HK-2 (cell line): Measurements from ENCODE around the gene MAD2L1BP.

Source experiments
- DNase-seq: peaks from one replicate; pipeline ENCODE4 v3.0.0-alpha.2; 2018; ENCODE audit not compliant: unreplicated experiment

The MAD2L1BP gene

DNA sequence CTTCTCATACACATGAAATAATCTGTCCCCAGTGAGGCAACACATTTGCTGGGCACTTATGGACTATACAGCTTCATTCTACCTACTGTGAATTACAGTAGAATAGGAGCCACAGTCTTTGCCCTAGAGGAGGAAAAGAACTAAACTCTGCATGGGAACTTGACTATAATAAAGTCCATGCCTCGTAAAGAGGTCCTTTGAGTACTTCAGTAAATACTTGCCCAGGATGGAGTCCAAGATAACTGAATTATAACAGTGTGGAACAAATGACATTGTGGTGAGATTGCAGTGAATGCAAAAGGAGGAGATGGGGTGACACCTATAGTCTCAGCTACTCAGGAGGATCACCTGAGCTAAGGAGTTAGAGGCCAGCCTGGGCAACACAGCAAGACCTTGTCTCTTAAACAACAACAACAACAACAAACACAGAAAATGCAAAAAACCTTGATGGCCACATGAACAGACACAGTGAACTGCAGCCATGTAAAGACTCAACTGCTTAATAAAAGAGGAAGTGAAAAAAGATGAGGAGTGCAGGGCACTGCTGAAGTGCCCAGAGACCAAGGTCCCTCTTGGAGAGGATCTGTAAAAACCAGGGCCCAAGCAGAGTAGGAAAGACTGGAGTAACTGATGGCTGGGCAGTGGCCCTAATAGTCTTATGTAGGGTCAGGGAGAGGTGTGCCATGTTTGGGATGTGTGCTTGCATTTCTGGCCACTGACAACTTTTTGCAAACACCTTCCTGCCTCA is 48.2 kb downstream of the MAD2L1BP start:
- no peak for DNase-seq

DNA sequence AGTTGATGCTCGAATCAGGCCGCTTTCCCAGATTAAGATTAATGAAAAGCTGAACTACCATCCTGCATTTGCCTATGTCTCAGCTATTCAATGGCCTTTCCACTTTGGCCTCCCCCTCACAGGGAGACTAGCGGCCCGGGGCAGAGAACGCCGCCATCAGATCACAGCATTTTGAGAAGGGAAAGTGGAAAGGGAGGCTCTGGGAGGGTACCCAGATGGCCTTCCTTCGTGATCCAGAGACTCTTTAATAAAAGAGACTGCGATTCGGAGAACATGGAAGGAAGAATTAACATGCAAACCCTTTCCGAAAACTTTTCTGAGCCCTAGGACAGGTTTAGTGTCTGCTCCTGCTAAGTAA is 51.4 kb downstream of the MAD2L1BP start:
- no peak for DNase-seq

DNA sequence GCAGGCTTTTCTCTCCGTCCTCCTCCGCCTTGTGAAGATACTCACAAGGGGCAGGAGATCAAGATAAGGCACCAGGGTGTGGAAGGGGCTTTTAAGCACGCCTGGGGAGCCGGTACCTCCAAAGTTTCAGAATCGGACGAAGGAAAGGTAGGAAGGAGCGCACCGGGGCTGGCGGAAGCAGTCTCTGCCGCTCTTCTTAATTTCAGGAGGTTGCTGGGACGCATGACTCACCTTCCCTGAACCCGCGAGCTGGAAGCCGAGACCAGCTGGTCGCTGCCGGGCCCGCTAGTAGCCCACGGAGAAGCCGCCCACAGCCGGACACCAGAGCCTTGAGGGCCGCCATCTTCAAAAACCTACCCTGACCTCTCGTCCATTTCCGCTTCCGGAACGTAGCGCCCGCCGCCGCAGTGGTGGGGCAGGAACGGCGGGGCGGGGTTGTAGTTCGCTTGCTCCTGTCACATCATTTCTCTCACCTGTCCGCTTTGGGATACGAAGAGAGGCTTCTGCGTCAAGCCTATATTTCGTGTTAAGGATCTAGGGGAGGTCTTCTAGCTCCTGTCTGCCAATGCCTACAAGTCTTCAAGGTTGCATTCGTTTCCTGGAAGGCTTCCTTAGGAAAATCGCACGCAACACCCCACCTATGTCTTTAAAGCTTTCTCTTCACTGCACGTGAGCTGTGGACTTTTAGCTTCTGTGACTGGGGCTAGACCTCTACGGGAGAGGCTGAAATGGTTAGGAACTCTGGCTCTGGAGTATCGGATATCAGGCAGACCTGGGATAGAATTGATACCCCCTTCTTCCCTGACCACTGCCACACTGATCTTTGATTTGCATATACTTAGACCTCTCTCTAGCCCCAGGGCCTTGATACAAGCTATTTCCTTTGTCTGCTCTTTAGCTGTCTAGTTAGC is 52.1 kb downstream of the MAD2L1BP start, which contains the start of gene MRPS18A:
MRPS18A (minus strand) TSS at position 355 of the 911 bp plus-strand sequence; CDS start at position 343, 12 bp downstream.
- peak; percentile 83 for DNase-seq

DNA sequence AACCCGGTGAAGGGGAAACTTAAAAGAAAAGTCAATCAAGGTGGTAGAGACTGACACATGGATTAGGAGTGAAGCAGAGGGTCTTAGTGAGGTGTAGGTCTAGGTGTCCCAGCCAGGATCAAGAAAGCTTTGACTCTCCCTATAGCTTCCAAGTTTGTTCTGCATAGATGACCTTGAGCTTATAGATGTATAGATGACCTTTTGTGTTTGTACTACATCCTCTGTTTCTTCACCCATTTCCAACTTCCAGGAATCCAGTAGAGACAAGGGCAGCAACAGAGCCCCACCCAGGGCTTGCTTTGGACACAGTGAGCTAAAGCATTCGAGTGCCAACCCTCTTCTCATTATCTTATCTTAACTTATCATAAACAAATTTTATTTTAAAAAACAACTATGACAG is 53.8 kb downstream of the MAD2L1BP start:
- no peak for DNase-seq
